Measurements from ENCODE around the gene XCL2.
"Not testable (repeated sequence)": the region's sequence is repeated elsewhere in the genome, so short reads cannot be mapped to it uniquely, and the experiment has no call there.

The XCL2 gene

DNA sequence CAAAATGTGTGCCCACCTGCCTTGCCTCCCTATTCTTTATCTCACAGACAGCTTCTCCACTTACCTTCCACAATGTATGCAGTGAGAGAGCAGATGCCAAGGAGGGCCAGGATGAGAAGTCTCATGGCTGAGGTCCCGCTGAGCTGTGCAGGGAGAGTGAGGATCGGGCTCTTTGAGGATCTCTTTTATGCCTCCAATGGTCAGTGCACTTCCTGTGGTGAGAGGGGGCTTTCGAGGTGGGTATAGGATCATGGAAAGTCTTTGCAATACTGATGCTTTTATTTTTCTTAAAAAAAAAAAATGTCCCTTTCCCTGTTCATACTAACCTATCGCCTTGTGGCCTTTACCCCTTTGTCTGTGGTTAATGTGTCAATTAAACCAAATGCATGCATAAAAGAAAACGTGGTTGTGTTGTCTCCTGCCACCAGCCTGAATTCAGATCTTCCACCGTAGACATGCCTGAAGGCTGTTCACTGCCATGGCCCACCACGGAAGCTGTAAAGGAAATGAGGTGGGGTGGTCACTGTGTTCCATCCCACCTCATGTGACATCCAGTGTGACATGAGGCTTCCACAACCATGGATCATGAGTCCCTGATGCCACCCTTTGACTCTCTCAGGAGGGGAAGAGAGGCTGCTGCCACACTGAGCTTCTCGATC lies at the start of gene XCL2:
XCL2 (minus strand) TSS at position 158 of the 659 bp plus-strand sequence; CDS start at position 125, 33 bp downstream.
- H3K9me3 ChIP-seq (ENCODE audit: control insufficient read depth in 1 of 2, low read length in 2 of 2); H3K36me3 ChIP-seq (ENCODE audit: control insufficient read depth in 1 of 2, insufficient read depth in 2 of 2, low read length in 2 of 2); H3K4me1 ChIP-seq (ENCODE audit: control insufficient read depth in 1 of 2, insufficient read depth in 2 of 2, low read length in 2 of 2); H3K27ac ChIP-seq (ENCODE audit: low read length); H3K4me3 ChIP-seq (ENCODE audit: low read depth in 1 of 2, low read length in 2 of 2); H3K27me3 ChIP-seq (ENCODE audit: low read depth, low read length): not testable (repeated sequence)

DNA sequence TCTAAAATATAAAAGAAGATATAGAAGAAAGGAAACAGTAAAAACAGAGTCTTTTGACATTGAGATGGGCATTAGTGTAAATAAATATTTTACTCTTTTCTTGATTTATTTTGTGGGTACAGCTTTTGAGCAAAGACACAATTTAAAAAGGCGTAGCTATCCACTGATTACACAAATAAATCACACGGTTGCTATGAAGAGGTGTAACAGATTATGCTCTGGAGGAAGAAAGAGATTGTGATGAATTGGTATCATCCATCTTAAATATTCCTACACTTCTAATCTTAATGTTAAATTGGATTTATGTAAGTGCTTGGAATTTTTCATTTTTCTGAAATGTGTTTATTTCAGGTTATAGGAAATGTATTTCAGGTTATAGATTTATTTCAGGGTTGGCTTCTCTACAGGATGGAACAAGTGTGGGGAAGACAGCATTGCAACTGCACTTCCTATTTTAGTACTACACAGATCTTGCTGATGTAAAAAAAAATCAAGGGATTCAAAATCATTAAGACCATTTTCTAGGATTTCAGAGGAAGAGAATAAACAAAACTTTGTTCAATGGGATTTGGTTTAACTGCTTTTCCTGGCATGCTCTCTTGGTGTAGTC lies 47.9 kb upstream of the XCL2 start:
- Histone ChIP-seq H3K27me3 (ENCODE audit: low read depth, low read length) (no peaks in the 10 kb centered on the region), H3K27ac (ENCODE audit: low read length) (no peak overlapping the region), H3K4me3 (ENCODE audit: low read depth in 1 of 2, low read length in 2 of 2) (no peak overlapping the region), H3K4me1 (ENCODE audit: control insufficient read depth in 1 of 2, insufficient read depth in 2 of 2, low read length in 2 of 2) (no peaks in the 10 kb centered on the region), H3K9me3 (ENCODE audit: control insufficient read depth in 1 of 2, low read length in 2 of 2) (no peaks in the 10 kb centered on the region), H3K36me3 (ENCODE audit: control insufficient read depth in 1 of 2, insufficient read depth in 2 of 2, low read length in 2 of 2) (no peaks in the 10 kb centered on the region)

DNA sequence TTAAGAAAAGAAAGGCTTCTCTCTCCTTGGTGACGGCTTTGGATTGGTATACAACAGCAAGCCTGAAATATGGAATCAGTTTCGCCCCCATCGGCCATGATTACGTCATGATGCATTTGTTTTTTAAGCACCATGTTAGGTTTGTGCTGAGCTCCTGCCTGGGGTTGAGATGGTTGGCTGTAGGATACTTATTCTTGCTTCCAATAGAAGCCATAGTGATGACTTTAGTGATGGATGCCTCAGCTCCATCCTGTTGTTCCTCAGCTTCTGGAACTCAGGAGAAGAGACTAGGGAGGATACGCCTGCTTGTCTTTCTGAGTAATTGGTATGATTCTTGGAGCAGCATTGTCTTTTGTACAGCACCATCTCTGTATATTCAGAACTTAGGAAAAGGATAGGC lies 47.3 kb upstream of the XCL2 start:
- Histone ChIP-seq H3K27ac (ENCODE audit: low read length) (no peak overlapping the region), H3K9me3 (ENCODE audit: control insufficient read depth in 1 of 2, low read length in 2 of 2) (no peaks in the 10 kb centered on the region), H3K4me3 (ENCODE audit: low read depth in 1 of 2, low read length in 2 of 2) (no peak overlapping the region), H3K27me3 (ENCODE audit: low read depth, low read length) (no peaks in the 10 kb centered on the region), H3K4me1 (ENCODE audit: control insufficient read depth in 1 of 2, insufficient read depth in 2 of 2, low read length in 2 of 2) (no peaks in the 10 kb centered on the region), H3K36me3 (ENCODE audit: control insufficient read depth in 1 of 2, insufficient read depth in 2 of 2, low read length in 2 of 2) (no peaks in the 10 kb centered on the region)

DNA sequence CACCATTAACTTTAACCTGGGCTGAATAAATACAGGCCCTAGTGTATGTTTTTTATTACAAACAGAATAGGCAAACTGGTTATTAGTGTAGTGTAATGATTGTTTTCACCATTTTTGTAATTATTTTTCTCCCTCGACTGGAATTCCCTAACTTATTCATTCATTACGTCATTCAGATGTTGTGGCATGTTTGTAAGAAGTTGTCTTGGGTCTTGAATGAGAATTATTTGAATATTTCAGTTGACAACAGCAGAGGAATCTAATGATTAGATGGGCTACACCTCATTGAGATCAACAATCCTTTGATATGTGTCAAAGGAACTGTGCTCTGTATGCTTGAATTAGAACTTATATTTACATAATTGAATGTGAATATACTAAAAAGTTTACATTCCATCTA lies 45.4 kb upstream of the XCL2 start:
- no peaks in the 10 kb centered on the region for H3K4me1 ChIP-seq (ENCODE audit: control insufficient read depth in 1 of 2, insufficient read depth in 2 of 2, low read length in 2 of 2)
- H3K4me3 ChIP-seq (ENCODE audit: low read depth in 1 of 2, low read length in 2 of 2): no peak overlapping the region
- H3K9me3 ChIP-seq (ENCODE audit: control insufficient read depth in 1 of 2, low read length in 2 of 2): no peaks in the 10 kb centered on the region
- H3K36me3 ChIP-seq (ENCODE audit: control insufficient read depth in 1 of 2, insufficient read depth in 2 of 2, low read length in 2 of 2): no peaks in the 10 kb centered on the region
- H3K27me3 ChIP-seq (ENCODE audit: low read depth, low read length): no peaks in the 10 kb centered on the region
- H3K27ac ChIP-seq (ENCODE audit: low read length): no peak overlapping the region

GRCh38 chr1:168585937-168586336 lies 42.1 kb upstream of the XCL2 start:
- no peak overlapping the region for H3K27ac ChIP-seq (ENCODE audit: low read length)
- H3K27me3 ChIP-seq (ENCODE audit: low read depth, low read length): no peaks in the 10 kb centered on the region
- H3K4me1 ChIP-seq (ENCODE audit: control insufficient read depth in 1 of 2, insufficient read depth in 2 of 2, low read length in 2 of 2): peaks cover 0 to 9% of the 10 kb centered on the region in 2 donors

DNA sequence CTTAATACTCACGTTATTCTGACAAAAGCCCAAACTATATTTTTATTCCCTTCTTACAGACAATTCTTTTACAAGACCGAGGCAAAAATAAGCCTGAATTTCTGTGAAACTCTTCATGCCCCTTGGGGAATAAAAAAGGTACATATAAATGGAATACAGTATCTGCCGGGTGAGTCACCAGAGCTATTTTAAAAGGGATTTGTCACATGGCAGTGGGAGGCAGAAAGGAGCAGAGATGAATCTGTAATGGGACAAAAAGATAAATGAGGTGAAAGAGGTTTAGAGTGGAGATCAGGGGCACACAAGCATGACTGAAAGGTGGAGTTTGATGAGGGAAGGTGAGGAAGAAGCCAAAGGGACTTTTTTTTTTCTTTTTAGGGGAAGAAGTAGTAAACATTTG lies 41.4 kb upstream of the XCL2 start:
- Histone ChIP-seq H3K9me3 (ENCODE audit: control insufficient read depth in 1 of 2, low read length in 2 of 2) (no peaks in the 10 kb centered on the region), H3K27me3 (ENCODE audit: low read depth, low read length) (no peaks in the 10 kb centered on the region), H3K4me1 (ENCODE audit: control insufficient read depth in 1 of 2, insufficient read depth in 2 of 2, low read length in 2 of 2) (peaks cover 0 to 9% of the 10 kb centered on the region in 2 donors), H3K27ac (ENCODE audit: low read length) (no peak overlapping the region), H3K36me3 (ENCODE audit: control insufficient read depth in 1 of 2, insufficient read depth in 2 of 2, low read length in 2 of 2) (no peaks in the 10 kb centered on the region), H3K4me3 (ENCODE audit: low read depth in 1 of 2, low read length in 2 of 2) (no peak overlapping the region)

More at GRCh38 chr1:168585937-168586336, 42.1 kb upstream of the XCL2 start:
- Histone ChIP-seq H3K4me3 (ENCODE audit: low read depth in 1 of 2, low read length in 2 of 2) (no peak overlapping the region), H3K36me3 (ENCODE audit: control insufficient read depth in 1 of 2, insufficient read depth in 2 of 2, low read length in 2 of 2) (no peaks in the 10 kb centered on the region), H3K9me3 (ENCODE audit: control insufficient read depth in 1 of 2, low read length in 2 of 2) (no peaks in the 10 kb centered on the region)

- Histone ChIP-seq H3K27me3 (ENCODE audit: low read depth, low read length) (no peaks in the 10 kb centered on the region), H3K27ac (ENCODE audit: low read length) (no peak overlapping the region), H3K4me3 (ENCODE audit: low read depth in 1 of 2, low read length in 2 of 2) (no peak overlapping the region), H3K9me3 (ENCODE audit: control insufficient read depth in 1 of 2, low read length in 2 of 2) (no peaks in the 10 kb centered on the region), H3K36me3 (ENCODE audit: control insufficient read depth in 1 of 2, insufficient read depth in 2 of 2, low read length in 2 of 2) (no peaks in the 10 kb centered on the region), H3K4me1 (ENCODE audit: control insufficient read depth in 1 of 2, insufficient read depth in 2 of 2, low read length in 2 of 2) (peaks cover 0 to 9% of the 10 kb centered on the region in 2 donors)
Observed at GRCh38 chr1:168583571-168583970, 39.8 kb upstream of the XCL2 start.

DNA sequence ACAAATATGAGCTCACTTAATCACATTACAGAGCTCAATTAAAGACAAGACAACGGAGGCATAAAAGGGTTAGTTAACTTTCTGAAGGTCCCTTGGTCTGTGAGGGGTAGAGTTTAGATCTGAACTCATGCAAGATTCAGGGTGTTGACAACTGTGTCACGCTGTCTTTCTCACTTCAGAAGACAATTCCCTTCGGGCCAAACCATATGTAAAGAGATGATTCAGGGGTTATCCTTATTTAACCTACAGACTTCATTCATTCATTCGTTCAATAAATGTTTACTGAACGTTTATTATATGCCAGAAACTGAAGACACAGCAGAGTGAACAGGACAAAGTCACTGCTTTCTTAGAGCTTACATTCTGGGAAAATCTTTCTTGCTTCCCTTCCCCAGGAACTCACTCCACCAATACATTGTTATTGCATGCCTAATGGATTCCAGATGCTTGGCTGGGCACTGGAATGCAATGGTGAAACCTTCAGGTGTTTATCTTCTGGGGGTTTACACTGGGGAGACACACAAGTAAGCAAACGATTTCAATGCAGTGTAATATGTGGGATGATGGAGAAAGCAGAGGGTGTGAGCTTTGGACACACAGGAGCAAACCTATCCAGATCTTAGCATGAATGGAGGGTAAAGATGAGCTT lies 39.0 kb upstream of the XCL2 start:
- no peaks in the 10 kb centered on the region for H3K9me3 ChIP-seq (ENCODE audit: control insufficient read depth in 1 of 2, low read length in 2 of 2)
- no peak overlapping the region for H3K4me3 ChIP-seq (ENCODE audit: low read depth in 1 of 2, low read length in 2 of 2)
- no peak overlapping the region for H3K27ac ChIP-seq (ENCODE audit: low read length)
- H3K27me3 ChIP-seq (ENCODE audit: low read depth, low read length): no peaks in the 10 kb centered on the region
- peaks cover 0 to 9% of the 10 kb centered on the region in 2 donors for H3K4me1 ChIP-seq (ENCODE audit: control insufficient read depth in 1 of 2, insufficient read depth in 2 of 2, low read length in 2 of 2)
- H3K36me3 ChIP-seq (ENCODE audit: control insufficient read depth in 1 of 2, insufficient read depth in 2 of 2, low read length in 2 of 2): no peaks in the 10 kb centered on the region

DNA sequence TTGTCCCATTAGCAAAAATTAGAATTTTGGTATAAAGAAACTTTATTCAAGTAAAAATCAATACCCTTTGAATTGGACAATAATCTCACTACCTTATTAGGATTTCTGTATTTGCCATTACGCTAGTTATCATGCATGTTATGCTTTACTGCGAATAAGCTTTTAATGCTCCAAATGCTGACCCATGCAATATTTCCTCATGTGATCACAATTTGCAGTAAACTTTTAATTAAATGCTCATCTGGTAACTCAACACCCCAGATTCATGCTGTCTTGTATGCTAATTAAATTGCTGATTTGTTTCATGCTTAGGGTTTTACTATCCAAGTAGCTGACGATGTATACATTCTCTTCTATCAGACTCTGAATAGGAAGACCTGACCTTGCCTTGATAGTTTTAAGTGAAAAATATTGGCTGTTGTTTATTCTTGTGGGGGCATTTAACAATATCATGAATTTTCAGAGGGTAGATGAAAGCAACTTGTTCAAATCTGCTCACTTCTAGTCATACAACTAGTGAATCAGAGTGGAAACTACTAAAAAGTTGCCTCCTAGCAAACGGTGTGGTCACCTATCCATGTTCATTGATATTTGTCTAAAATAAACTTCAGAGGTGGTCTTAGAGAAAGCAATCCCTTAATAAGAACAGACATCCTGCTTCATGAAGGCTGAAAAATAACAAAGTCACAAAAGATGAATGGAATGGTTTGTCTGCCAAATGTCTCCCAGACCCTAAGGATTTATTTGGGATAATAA lies 38.2 kb upstream of the XCL2 start:
- no peaks in the 10 kb centered on the region for H3K9me3 ChIP-seq (ENCODE audit: control insufficient read depth in 1 of 2, low read length in 2 of 2)
- H3K4me3 ChIP-seq (ENCODE audit: low read depth in 1 of 2, low read length in 2 of 2): no peak overlapping the region
- peaks cover 0 to 9% of the 10 kb centered on the region in 2 donors for H3K4me1 ChIP-seq (ENCODE audit: control insufficient read depth in 1 of 2, insufficient read depth in 2 of 2, low read length in 2 of 2)
- H3K36me3 ChIP-seq (ENCODE audit: control insufficient read depth in 1 of 2, insufficient read depth in 2 of 2, low read length in 2 of 2): no peaks in the 10 kb centered on the region
- no peaks in the 10 kb centered on the region for H3K27me3 ChIP-seq (ENCODE audit: low read depth, low read length)
- H3K27ac ChIP-seq (ENCODE audit: low read length): no peak overlapping the region

GRCh38 chr1:168580991-168581390 lies 37.2 kb upstream of the XCL2 start:
- H3K27me3 ChIP-seq (ENCODE audit: low read depth, low read length); H3K9me3 ChIP-seq (ENCODE audit: control insufficient read depth in 1 of 2, low read length in 2 of 2); H3K4me1 ChIP-seq (ENCODE audit: control insufficient read depth in 1 of 2, insufficient read depth in 2 of 2, low read length in 2 of 2); H3K27ac ChIP-seq (ENCODE audit: low read length); H3K4me3 ChIP-seq (ENCODE audit: low read depth in 1 of 2, low read length in 2 of 2); H3K36me3 ChIP-seq (ENCODE audit: control insufficient read depth in 1 of 2, insufficient read depth in 2 of 2, low read length in 2 of 2): not testable (repeated sequence)

DNA sequence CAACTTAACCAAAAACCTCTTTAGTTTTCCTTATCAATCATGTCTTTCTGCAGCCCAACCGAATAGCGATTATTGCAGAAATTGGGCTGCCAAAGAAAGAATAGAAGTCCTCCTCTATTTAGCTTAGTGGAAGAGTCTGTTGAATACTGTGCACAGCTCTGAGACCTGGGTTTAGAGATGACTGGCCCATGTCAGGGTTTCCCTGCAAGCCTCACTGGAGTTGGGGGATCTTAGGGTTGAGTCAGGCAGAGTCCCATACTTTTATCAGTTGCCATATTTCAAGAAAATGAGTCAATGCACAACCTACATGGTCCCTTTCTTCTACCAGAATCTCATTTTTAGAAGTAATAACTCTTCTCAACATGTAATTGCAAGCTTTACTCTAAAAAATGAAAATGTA lies 36.5 kb upstream of the XCL2 start:
- H3K4me3 ChIP-seq (ENCODE audit: low read depth in 1 of 2, low read length in 2 of 2); H3K9me3 ChIP-seq (ENCODE audit: control insufficient read depth in 1 of 2, low read length in 2 of 2); H3K4me1 ChIP-seq (ENCODE audit: control insufficient read depth in 1 of 2, insufficient read depth in 2 of 2, low read length in 2 of 2); H3K27me3 ChIP-seq (ENCODE audit: low read depth, low read length); H3K36me3 ChIP-seq (ENCODE audit: control insufficient read depth in 1 of 2, insufficient read depth in 2 of 2, low read length in 2 of 2); H3K27ac ChIP-seq (ENCODE audit: low read length): not testable (repeated sequence)
